Erythroblast (primary cell): ENCODE results near the gene FBL.
"Not testable (repeated sequence)": the region's sequence is repeated elsewhere in the genome, so short reads cannot be mapped to it uniquely, and the experiment has no call there.

ENCODE experiments used
- DNase-seq, 2 experiments: peaks; one replicate each; lab custom pipeline; 2025; lab: John Stamatoyannopoulos, UW
- GATA1 ChIP-seq: IDR thresholded peaks from 2 replicates; pipeline ENCODE4 v1.6.1; 2011; ENCODE audit warnings: low read depth, mild to moderate bottlenecking, control low read depth, low read length, moderate library complexity
- POLR2A ChIP-seq: IDR thresholded peaks from 2 replicates; pipeline ENCODE4 v1.6.1; 2011; ENCODE audit warnings: mild to moderate bottlenecking, low read length

The FBL gene

GRCh38 chr19:39813264-39813993 lies 32.8 kb downstream of the FBL start:
- no peak for DNase-seq
- TF ChIP-seq GATA1, result no peak
- no peak for TF ChIP-seq POLR2A

DNA sequence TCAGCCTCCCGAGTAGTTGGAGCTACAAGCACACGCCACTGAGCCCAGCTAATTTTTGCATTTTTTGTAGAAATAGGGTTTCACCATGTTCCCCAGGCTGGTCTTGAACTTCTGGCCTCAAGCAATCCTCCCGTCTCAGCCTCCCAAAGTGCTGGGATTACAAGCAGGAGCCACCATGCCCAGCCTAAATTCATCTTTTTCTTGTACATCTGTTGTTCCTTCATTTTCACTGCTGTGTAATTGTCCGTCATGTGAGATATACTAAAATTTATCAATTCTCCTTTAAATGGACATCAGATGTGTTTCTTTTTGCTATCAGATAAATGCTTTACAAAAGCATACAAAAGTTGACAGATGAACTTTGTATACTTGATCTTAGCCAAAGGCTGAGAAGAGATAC lies 35.1 kb downstream of the FBL start:
- no peak for DNase-seq
- TF ChIP-seq POLR2A (no peak), GATA1 (no peak)

DNA sequence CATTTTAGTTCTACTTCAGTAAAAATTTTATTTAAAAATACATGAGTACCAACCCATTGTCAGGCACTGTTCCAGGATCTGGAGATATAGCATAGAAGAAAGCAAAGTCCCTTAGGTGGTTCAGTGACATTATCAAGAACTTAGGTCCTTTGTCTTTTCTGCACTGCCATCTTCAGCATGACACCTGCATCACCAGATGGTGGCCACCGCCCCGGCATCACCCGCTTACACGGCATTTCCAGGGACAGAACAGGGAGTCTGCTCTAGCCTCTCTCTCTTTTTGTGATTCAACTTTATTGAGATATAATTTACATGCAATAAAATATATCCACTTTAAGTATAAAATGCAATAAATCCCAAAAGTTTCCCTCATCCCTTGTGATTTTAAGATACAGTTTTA lies 35.8 kb downstream of the FBL start:
- TF ChIP-seq GATA1 (no peak), POLR2A (no peak)
- no peak for DNase-seq

- no peak for TF ChIP-seq POLR2A
- no peak for TF ChIP-seq GATA1
- no peak for DNase-seq
Observed at GRCh38 chr19:39809368-39809767, 36.8 kb downstream of the FBL start.

DNA sequence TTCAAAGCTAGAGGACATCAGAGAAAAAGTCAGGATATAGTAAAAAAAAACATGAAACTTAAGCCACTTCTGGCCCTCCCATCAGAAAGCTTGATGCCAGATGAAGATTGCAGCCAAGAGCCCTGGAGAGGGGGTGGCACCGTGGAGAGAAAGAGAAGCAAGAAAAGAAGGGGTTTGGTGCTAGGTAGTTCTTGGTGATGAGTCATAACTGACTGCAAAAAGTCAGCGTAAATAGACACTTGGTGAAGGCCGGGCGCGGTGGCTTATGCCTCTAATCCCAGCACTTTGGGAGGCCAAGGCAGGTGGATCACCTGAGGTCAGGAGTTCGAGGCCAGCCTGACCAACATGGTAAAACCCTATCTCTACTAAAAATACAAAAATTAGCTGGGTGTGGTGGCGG lies 37.5 kb downstream of the FBL start:
- not testable (repeated sequence) for DNase-seq

- no peak for DNase-seq
- TF ChIP-seq GATA1, result no peak
- TF ChIP-seq POLR2A, result no peak
Observed at GRCh38 chr19:39807846-39808364, 38.3 kb downstream of the FBL start.

DNA sequence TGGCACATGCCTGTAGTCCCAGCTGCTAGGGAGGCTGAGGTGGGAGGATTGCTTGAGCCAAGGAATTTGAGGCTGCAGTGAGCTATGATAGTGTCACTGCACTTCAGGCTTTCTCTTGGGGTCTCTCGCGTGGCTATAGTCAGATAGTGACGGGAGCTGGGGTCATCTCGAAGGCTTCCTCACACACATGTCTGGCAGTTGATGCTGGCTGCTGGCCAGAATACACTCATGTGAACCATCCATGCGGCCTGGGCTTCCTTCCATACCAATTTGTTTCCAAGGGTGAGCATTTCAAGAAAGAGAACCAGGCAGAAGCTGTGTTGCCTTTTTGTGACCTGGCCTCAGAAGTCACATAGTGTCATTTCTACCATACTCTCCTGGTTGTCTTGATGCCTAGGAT lies 41.1 kb downstream of the FBL start:
- TF ChIP-seq POLR2A, result no peak
- TF ChIP-seq GATA1, result no peak
- DNase-seq, result no peak

GRCh38 chr19:39802958-39803357 lies 43.2 kb downstream of the FBL start:
- TF ChIP-seq POLR2A (no peak), GATA1 (no peak)

GRCh38 chr19:39797083-39797482 lies 49.1 kb downstream of the FBL start:
- no peak for DNase-seq
- no peak for TF ChIP-seq POLR2A
- TF ChIP-seq GATA1, result no peak

More at GRCh38 chr19:39802958-39803357, 43.2 kb downstream of the FBL start:
- DNase-seq, result no peak

DNA sequence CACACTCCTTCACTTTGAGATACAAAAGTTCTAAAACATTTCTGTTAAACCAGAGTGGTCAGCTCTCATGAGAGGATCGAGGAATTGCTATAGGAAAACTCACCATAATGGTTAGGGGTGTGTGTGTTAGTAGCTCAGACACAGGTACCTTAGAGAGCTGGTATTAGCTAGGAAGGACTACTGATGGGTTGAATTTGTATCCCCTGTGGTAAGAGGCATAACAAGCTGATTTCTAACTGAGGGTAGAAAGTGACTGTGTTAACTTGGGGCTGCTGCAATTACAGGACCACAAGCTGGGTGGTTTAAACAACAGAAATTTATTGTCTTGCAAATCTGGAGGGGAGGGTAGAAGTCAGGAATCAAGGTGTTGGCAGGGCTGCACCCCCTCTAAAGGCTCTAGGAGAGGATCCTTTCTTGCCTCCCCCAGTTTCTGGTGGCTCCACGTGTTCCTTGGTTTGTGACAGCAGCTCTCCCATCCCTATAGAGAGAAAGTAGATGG lies 50.1 kb downstream of the FBL start:
- TF ChIP-seq GATA1 (no peak), POLR2A (no peak)

GRCh38 chr19:39795001-39795400 lies 51.2 kb downstream of the FBL start:
- no peak for TF ChIP-seq POLR2A
- no peak for TF ChIP-seq GATA1
- no peak for DNase-seq

More for the DNA sequence above, 50.1 kb downstream of the FBL start:
- DNase-seq, result no peak

DNA sequence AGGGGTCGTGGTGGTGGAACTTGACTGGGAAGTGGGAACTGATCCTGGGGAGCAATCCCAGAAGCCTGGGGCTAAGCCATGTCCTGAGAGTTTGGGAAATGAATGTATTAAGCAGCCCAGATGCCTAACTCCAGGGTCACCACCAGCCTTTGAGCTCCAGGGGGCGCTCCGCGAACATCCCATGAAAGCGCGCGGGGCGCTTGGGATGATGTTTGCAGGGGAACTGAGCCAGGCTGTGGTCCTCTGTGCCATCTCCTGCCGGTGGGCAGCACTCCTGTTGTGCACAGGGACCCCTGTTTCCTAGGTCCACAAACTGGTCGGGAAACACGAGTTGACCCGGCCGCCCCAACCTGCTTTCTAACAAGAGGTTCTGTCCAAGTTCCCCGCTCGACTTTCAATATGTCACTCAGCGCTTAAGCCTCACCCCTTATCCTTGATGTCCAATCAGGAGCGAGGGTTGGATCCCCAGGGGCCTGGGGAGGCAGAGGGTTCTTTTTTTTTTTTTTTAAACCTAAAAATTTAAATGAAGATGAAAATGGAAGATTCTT lies 53.1 kb downstream of the FBL start:
- peak; percentile 72 to 84 for DNase-seq

DNA sequence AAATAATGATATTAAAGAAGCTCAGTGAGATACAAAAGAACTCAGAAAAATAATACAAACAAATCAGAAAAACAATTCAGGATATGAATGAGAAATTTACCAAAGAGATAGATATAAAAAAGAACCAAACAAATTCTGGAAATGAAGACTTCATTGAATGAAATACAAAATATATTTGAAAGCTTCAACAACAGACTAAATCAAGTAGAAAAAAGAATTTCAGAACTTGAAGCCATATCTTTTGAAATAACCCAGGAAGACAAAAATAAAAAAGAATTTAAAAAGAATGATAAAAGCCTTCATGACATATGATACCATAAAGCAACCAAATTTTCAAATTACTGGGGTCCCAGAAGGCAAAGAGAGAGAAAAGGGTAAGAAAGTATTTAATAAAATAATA lies 57.9 kb downstream of the FBL start:
- no peak for TF ChIP-seq POLR2A
- TF ChIP-seq GATA1, result no peak
- DNase-seq, result no peak

More for the DNA sequence above, 53.1 kb downstream of the FBL start:
- TF ChIP-seq GATA1 (no peak), POLR2A (no peak)
